Nephron progenitor cell (in vitro differentiated cells): Measurements from ENCODE around the gene EEFSEC.
A peak's percentile ranks its signal among the peaks of the same experiment; 100 is the strongest.
"Not testable (repeated sequence)": the region's sequence is repeated elsewhere in the genome, so short reads cannot be mapped to it uniquely, and the experiment has no call there.

Experiments used
- DNase-seq: peaks from one replicate; pipeline ENCODE4 v3.0.0; 2021
- H3K27ac Mint-ChIP-seq: 2 replicates; pipeline ENCODE4 v1.8.0; 2021; ENCODE audit warnings: mild to moderate bottlenecking, moderate library complexity, mixed read lengths
- H3K27me3 Mint-ChIP-seq: 2 replicates; pipeline ENCODE4 v1.8.0; 2021; ENCODE audit warnings: mild to moderate bottlenecking, low read depth, mixed read lengths; ENCODE audit not compliant: poor library complexity
- H3K36me3 Mint-ChIP-seq: 2 replicates; pipeline ENCODE4 v1.8.0; 2021; ENCODE audit warnings: low read depth, mixed read lengths
- H3K4me1 Mint-ChIP-seq: 2 replicates; pipeline ENCODE4 v1.8.0; 2021; ENCODE audit warnings: mixed read lengths
- H3K4me3 Mint-ChIP-seq: 2 replicates; pipeline ENCODE4 v1.8.0; 2021; ENCODE audit warnings: mild to moderate bottlenecking, moderate library complexity, mixed read lengths
- H3K9me3 Mint-ChIP-seq: 2 replicates; pipeline ENCODE4 v1.8.0; 2021; ENCODE audit warnings: mild to moderate bottlenecking, moderate library complexity, mixed read lengths
- TF ChIP-seq, protein P1 (sequence below): fragments of 200-600 bp; sonication (generic); IDR thresholded peaks from 2 replicates; pipeline ENCODE4 v1.5.0; 2021; ENCODE audit warnings: antibody characterized with exemption

The EEFSEC gene

DNA sequence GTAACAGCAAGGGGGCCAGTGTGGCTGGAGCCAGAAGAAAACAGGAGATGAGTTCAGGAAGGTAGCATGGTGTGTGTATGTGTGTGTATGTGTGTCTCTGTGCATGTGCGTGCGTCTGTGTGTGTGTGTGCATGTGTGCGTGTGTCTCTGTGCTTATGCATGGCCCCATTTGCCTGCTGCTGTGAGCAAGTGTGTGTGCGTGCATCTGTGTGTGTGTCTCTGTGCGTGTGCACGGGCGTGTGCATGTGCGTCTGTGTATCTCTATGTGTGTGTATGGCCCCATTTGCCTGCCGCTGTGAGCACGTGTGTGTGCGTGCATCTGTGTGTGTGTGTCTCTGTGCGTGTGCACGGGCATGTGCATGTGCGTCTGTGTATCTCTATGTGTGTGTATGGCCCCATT, 7.1 kb upstream of the EEFSEC start:
- Mint-ChIP-seq H3K27ac (no peak overlapping the region), H3K4me3 (no peak overlapping the region), H3K9me3 (no peaks in the 10 kb centered on the region), H3K27me3 (peaks cover 59% of the 10 kb centered on the region), H3K4me1 (peaks cover 20% of the 10 kb centered on the region), H3K36me3 (no peaks in the 10 kb centered on the region)
- TF ChIP-seq, protein P1, sequence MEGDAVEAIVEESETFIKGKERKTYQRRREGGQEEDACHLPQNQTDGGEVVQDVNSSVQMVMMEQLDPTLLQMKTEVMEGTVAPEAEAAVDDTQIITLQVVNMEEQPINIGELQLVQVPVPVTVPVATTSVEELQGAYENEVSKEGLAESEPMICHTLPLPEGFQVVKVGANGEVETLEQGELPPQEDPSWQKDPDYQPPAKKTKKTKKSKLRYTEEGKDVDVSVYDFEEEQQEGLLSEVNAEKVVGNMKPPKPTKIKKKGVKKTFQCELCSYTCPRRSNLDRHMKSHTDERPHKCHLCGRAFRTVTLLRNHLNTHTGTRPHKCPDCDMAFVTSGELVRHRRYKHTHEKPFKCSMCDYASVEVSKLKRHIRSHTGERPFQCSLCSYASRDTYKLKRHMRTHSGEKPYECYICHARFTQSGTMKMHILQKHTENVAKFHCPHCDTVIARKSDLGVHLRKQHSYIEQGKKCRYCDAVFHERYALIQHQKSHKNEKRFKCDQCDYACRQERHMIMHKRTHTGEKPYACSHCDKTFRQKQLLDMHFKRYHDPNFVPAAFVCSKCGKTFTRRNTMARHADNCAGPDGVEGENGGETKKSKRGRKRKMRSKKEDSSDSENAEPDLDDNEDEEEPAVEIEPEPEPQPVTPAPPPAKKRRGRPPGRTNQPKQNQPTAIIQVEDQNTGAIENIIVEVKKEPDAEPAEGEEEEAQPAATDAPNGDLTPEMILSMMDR, result no peak
- no peak for DNase-seq

DNA sequence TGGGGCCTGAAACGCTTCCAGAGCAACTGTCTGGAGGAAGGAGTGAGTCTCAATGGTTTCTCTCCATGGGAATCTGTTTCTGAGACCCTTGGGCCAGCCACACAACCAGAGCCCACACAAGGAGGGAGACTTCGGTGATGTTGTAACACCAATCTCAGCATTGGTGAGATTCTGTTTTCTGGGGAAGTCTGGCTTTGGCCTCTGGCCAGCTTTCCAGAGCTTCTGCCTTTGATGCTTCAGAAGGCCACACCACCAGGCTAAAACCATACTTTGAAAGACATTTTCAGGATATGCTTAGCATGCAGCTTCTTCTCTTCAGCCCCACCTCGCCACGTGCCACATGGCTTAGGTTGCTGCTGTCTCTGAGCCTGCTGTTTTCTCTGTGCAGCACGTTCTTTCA, 3.6 kb upstream of the EEFSEC start:
- Mint-ChIP-seq H3K27me3 (peaks cover 60% of the 10 kb centered on the region), H3K9me3 (peaks cover 4% of the 10 kb centered on the region), H3K4me3 (no peak overlapping the region)

DNA sequence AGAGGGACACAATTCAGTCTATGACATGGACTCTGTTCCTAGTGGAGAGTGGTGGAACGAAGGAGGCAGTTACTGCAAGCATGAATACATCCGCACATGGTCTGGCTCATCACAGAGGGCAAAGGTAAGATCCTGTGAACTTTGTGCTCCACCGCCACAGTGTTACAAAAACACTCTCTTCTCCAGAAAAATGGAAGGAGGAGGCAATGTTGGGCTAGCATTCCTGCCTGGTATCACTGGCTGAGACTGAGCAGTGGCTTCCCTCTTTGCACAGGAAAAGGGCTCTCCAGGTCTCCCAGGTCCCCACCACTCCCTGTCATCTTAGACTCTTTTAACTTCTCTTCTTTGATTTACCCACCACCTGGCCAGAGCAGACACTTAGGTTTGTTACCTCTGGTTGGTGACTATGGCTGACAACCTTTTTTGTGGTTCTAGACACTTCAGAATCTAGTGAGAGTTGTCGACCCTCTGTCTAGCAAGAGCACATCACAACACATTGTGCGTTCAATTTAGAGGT, 1.5 kb upstream of the EEFSEC start:
- Mint-ChIP-seq H3K4me1 (peaks cover 6% of the 10 kb centered on the region), H3K27me3 (peaks cover 50% of the 10 kb centered on the region), H3K4me3 (no peak overlapping the region), H3K9me3 (peaks cover 18% of the 10 kb centered on the region), H3K27ac (no peak overlapping the region), H3K36me3 (peaks cover 15% of the 10 kb centered on the region)
- no peak for DNase-seq
- TF ChIP-seq, protein P1, result no peak

More for the DNA sequence above, 3.6 kb upstream of the EEFSEC start:
- Mint-ChIP-seq H3K4me1 (peaks cover 14% of the 10 kb centered on the region), H3K27ac (no peak overlapping the region), H3K36me3 (no peaks in the 10 kb centered on the region)
- DNase-seq, result no peak
- TF ChIP-seq, protein P1, result no peak

DNA sequence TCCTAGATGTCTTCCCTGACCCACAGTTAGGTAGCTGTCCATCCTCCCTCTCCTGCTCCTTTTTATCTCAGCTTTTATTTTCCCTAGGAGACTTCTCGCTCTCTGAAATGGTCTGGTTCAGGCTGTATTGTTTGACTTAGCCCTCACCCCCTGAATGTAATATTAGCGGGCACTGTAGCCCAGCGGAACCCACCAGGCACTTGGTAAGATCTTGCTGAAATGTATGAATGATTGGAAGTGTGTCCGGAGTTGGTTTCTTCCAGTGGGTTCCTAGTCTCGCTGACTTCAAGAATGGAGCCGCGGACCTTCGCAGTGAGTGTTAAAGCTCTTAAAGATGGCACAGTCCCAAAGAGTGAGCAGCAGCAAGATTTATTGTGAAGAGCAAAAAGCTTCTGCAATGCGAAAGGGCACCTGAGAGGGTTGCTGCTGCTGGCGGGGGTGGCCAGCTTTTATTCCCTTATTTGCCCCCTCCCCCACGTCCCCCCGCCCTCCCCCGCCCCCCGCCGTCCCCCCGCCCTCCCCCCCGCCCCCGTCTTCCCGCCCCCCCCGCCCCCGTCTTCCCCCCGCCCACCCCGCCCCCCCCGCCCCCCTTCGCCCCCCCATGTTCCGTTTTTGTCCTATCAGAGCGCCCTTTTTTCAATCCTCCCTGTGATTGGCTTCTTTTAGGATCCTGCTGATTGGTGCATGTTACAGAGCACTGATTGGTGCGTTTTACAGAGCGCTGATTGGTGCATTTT, 694 bp upstream of the EEFSEC start:
- Mint-ChIP-seq H3K27ac (peak overlapping the region; percentile 6), H3K4me3 (peak overlapping the region; percentile 91), H3K4me1 (peaks cover 6% of the 10 kb centered on the region), H3K36me3 (peaks cover 23% of the 10 kb centered on the region), H3K9me3 (peaks cover 26% of the 10 kb centered on the region), H3K27me3 (peaks cover 42% of the 10 kb centered on the region)
- TF ChIP-seq, protein P1, result no peak
- DNase-seq, result no peak

- not testable (repeated sequence) for H3K4me1 Mint-ChIP-seq, DNase-seq
- Mint-ChIP-seq H3K9me3 (peaks cover 40% of the 10 kb centered on the region), H3K27me3 (peaks cover 27% of the 10 kb centered on the region), H3K36me3 (peaks cover 40% of the 10 kb centered on the region), H3K4me3 (peak overlapping the region; percentile 91), H3K27ac (peak overlapping the region; percentile 50)
These were observed 1.1 kb downstream of the EEFSEC start for GRCh38 chr3:128154354-128154753.

DNA sequence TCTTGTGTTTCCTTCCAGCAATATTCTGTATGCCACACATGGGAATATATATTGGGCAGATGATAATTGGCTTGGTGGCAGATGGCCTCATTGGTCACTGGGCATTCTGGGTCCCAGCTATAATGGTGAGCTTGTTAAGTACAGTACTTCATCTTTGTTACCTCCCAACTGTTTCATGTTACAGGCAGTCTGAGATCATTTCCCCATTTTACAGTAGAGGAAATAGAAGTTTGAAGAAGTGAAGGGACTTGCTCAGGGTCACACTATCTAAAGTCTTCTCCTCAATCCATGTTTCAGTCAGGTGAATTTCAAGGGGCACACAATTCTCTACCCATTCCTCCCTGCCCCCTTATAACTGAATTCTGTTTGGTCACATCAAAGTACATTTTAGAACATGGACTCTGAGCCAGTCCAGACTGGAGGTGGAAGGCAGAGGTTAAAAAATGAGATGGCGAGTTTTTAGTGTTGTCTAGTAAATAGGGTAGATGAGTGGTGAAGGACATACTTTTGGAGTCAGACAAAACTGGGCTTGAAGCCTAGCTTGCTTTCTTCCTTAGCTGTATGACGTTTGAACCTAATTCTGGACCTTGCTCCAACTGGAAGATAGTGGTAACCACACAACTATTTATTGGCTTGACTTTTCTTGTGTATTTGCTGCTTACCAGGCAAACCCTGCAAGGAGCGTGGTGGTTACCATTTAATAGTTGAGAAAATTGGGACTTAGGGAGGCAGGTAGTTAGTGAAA, 2.5 kb downstream of the EEFSEC start:
- Mint-ChIP-seq H3K27me3 (peaks cover 20% of the 10 kb centered on the region), H3K4me3 (peak overlapping the region; percentile 70), H3K27ac (no peak overlapping the region), H3K36me3 (peaks cover 46% of the 10 kb centered on the region), H3K4me1 (peaks cover 6% of the 10 kb centered on the region), H3K9me3 (peaks cover 40% of the 10 kb centered on the region)
- TF ChIP-seq, protein P1, result no peak
- DNase-seq, result no peak
